ENCODE measurements around the gene BTBD6.

The BTBD6 gene

DNA sequence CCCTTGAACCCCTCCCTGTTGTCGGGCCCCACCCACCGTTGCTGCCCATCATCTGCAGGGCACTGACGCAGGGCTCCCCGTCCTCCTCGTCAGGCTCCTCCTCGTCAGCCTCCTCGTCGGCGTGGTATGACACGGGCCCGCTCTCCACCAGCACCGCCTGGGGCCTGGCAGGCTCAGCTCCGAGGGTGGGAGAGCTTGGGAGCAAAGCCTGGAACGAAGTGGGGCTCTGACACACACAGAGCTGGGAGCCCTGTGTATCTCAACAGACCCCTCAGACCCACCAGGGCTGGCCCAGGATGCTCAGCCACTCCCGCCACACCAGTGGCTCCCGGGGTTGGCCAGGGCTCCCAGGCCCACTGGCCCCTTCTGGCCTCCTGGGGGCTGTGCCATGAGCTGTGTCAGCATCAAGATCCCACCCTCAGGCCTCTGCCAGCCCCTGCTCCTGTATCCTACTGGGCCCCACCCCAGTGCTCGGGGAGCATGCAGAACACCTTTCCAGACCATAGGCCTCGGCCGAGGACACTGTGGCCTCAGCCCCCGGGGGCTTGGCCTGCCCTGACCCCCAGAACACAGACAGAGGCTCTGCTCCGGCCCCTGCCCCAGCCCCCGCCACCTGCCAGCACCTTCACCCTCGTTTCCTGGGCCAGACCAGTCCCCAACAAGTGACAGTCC, 37.1 kb upstream of the BTBD6 start:
- DNase-seq (ENCODE audit: low spot score), result no peak

DNA sequence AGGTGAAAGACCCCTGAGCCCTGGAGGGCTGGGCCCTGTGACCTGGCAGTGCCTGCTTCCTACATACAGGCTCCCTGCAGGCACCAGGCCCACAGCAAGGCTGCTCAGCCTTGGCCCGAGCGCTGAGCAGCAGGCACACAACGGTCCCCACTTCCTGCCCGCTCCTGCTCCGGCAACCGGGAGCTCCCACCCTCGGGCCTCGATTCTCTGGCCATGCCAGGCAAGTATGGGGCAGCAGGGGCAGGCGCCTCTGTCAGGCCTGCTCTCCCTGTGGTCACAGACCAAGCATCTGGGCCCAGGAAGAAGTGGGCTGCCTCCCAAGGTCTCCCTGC, 36.6 kb upstream of the BTBD6 start:
- no peak for DNase-seq (ENCODE audit: low spot score)

DNA sequence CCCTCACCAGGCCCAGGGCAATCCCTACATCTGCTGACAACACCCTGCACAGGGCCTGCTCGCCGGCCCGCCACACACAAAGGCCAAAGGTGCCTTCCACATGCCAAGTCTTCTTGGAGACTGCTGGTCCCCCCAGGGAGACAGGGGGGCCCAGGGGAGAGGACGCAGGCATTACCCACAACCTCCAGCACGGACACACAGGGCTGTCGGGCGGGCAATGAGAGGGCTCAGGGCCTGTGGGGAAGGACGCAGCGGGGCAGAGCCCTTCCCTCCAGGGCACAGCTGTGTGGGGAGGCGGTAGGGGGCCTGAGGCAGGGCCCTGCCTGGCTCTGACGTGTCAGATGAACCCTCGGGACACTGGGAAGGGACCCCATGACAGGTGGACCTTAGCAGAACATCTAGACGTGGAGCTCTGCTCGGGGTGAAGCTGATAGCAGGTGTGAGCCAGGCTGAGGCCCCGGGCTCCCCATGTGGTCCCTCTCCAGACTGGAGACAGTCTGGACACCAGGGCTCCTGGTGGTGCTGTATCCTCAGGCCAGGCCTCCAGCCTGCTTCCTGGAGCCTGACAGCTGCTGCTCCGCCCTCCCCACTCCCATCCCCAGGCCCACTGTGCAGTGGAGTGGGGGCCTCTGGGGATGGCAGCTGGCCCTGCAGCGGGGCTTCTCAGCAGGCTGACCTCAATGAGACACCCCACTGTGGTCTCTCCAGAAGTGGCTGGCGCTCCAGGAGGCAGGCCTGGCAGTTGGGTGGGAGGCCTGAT, 35.6 kb upstream of the BTBD6 start:
- no peak for DNase-seq (ENCODE audit: low spot score)

DNA sequence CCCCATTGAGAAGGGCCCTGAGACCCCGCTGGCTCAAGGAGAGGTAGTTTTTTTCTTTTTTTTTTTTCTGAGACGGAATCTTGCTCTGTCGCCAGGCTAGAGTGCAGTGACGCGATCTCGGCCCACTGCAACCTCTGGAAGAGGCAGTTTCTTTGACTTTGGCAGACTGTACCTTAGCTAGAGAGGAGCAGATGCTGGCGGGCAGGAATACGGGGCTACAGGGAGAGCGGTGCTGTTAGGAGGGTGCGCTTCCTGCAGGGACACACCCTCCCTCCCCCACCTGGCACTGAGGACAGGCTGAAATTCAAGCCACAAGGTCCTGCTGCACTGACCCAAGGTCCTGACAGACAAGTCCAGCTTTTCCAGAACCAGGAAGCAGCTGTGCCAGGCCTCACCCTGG, 35.0 kb upstream of the BTBD6 start:
- DNase-seq (ENCODE audit: low spot score), result no peak

DNA sequence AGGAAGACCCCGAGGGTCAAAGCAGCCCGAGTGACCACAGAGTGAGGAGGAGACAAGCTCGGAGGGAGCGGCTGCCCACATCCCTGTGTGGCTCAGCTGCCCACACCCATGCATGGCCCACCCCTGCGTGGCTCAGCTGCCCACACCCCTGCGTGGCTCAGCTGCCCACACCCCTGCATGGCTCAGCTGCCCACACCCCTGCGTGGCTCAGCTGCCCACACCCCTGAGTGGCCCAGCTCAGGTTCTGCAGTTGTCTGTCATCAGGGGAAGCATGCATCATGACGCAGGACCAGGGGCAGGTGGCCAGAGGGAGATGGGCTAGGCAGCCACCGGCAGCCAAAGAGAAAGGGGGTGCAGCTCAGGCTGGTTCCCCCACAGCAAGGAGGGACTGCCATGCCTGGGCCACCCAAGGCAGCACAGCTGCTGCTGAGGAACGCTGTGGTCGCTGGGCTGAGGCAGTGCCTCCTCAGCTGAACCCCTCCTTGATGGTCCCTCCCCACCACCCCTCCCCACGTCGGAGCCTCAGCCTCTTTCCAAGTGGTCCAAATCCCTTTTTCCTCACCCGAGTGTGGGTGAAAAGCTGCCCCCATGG, 33.9 kb upstream of the BTBD6 start:
- no peak for DNase-seq (ENCODE audit: low spot score)

DNA sequence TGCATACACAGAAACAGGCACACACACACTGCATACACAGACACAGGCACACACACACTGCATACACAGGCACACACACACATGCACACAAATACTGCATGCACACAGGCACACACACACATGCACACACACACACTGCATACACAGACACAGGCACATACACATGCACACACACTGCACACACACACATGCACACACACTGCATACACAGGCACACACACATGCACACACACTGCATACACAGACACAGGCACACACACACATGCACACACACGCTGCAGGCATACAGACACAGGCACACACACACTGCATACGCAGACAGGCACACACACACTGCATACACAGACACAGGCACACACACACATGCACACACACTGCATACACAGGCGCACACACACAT, 32.7 kb upstream of the BTBD6 start:
- DNase-seq (ENCODE audit: low spot score), result no peak

DNA sequence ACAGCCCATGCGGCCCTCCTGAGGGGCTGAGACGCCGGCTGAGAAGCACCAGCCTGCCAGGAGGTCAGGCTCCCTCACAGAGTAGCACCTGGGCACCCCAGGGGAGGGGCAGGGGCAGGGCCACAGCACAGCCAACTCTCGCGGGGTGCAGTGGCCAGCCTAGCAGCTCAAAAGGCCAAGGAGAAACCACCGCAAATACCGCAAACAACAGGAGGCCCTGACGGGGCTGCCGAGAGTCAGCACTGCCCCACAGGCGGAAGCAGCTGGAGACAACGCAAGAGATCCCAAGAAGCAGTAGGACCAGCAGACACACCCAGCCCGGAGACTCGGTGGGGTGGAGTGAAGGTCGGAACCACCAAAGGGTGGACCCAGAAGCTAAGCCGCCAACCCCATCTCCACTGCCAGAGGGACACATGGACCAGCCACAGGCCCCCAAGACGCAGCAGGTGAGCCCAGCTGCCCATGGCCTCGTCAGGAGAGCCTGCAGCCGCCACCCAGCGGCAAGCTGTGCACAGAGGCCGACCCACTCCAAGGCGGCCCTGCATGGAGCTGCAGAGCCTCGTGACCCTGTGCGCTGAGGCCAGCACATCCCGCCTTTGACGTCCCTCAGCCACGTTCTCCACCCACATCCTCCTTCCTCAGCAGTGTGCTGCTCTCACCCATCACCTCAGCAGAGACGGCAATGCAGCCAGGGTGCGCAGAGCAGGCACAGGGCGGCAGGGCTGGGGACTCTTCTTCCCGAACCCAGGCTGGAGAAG, 31.7 kb upstream of the BTBD6 start:
- DNase-seq (ENCODE audit: low spot score), result no peak

DNA sequence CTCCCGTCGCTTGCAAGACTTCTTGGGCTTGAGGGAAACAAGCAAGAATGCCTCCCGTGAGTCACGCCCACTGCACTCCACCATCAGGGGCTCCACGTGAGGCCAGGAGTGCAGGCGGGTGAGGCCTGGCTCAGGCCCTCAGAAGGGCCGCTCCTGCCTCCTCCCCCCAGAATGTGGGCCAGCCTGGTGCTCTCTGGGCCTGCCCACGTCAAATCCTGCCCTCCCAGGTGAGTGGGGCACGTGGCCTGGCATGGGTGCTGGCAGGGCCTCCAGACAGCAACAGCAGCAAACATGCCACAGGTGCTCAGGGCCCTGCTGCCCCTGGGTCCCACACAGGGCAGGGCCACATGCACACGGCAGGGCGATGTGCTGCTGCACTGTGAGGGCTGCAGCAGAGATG, 30.6 kb upstream of the BTBD6 start:
- no peak for DNase-seq (ENCODE audit: low spot score)

DNA sequence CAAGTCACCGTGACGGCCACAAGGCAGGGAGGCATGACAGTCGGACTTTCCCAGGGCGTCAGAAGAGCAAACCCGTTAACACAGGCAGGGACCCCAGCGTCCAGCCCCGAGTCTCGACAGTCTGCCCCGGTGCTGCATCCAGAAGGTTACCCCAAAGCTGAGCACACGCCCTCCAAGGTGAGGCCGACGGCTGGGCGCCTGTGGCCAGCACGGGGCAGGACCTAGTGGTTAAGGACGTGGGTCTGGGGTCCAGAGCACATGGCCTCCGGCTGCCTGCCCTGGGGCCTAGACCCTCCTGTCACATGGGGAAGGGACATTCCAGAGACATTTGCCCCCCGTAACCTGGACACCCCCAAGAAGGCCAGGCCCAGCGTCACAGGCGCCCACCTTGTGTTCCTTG, 29.7 kb upstream of the BTBD6 start:
- DNase-seq (ENCODE audit: low spot score), result no peak

DNA sequence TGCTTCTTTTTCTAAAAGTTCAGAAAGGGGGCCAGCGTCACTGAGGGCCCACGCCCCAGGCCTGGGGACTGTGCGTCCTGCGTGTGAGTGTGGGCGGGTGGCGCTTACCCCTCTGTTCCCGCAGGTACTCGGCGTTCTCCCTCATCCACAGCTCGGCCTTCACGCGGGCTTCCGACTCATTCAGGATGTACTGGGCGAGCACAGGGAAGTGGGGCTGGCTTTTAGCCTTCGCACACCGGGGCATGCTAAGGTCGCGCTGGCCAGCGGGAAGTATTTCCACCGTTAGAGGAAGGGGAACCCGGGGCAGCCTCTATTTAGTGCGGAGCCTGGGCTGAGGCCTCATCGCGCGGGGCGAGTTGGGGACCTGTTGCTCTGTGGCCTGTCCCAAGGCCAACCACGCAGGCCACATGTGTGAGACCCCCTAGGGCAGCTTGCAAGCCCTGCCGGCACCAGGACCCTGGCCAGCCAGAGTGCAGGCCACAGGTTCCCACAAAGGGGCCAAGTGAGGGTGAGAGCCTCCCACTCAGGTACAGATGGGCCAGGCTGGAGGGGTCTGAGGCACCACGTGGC, 29.2 kb upstream of the BTBD6 start:
- DNase-seq (ENCODE audit: low spot score), result no peak

DNA sequence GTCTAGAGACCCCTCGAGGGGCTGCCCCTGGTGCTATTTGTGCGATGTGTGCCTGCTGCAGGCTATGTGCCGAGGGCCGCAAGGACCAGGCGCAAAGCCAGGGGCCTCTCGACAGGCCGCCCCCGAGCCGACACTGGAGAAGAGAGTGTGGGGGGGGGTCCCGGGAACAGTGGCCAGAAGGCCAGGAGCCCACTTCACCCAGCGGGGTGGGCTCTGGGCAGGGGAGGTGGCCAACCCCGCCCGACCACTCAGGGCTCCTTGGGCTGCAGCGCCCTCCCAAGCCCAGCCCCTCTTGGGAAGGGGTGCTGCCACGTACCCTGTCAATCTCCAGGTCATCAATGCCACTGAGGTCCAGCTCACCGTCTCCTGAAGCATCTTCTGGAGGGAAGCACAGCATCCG, 28.6 kb upstream of the BTBD6 start:
- DNase-seq (ENCODE audit: low spot score), result no peak

DNA sequence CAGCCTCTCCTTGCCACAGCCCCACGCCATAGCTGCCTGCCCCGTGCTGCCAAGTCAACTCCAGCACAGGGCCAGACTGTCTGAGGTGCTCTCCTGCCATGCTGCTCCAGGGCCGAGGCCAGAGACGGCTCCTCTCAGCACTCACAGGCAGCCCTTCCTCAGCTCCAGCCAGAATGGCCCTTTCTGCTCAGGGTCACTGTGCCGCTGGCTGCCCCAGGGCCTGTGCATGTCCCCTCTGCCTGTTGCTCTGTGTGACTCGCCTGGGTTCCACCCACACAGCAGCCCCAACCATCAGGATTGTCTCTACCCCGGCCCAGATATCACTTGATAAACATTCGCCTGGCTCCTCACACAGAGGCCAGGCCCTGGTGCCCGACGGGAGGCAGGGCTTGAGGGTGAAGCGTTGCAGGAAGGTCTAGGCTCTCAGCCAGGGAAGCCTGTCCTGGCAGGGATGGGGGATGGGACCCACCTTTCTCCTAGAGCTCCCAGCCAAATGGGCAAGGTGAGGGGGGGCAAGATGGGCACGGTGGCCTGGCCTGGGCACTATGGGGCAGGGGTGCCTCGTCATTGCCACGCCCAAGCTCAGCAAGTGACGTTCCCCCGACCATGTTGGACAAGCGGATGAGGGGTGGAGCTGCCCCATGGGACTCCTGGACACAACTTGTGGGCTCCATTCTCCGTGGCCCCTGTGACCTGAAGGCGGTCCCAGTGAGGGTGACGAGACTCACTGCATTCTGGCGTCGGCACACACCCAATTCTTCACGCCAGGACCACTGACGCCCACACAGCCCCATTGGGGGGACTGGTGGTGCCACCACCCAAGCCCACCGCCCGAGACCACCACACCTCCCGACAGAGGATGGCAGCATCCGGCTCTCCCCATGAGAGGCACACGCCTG, 27.4 kb upstream of the BTBD6 start:
- no peak for DNase-seq (ENCODE audit: low spot score)

DNA sequence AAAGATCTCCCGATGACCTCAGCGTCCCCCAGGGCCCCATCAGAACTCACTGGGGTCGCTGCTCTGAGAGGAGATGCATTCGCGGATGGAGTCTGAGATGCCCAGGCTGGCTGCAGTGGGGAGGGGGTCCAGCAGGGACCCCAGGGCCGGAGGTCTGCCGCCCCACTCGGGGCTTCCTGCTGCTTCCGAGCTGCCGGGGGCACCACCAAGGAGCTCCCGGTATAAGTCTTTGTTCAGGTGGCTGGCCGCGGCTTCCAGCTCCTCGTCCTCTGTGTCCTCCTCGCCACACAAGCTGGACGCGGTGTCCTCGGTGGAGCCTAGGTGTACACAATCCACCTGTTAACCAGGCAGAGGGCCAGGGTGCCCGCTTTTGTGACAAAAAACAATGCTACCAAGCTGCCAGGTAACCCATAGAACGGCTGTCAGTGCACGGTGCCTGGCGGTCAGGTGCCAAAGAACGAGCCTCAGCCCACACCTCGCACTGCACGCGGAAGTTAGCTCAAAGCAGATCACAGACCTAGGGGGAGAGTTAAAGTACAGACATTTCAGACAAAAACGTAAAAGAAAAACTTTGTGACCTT, 26.6 kb upstream of the BTBD6 start:
- DNase-seq (ENCODE audit: low spot score), result no peak

DNA sequence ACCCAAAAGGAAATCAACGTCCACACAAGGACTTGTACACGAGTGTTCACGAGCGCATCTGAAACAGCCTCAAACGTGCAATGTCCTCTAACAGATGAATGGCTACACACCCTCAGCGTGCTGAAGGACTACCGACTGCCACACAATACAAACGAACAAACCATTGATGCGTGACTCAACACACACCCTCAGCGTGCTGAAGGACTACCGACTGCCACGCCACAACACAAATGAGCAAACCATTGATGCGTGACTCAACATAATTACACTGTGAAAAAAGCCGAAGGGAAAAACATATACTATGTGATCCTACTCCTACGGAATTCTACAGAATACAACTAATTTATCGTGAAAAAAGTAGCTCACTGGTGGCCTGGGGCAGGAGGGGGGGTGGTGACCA, 25.1 kb upstream of the BTBD6 start:
- no peak for DNase-seq (ENCODE audit: low spot score)

DNA sequence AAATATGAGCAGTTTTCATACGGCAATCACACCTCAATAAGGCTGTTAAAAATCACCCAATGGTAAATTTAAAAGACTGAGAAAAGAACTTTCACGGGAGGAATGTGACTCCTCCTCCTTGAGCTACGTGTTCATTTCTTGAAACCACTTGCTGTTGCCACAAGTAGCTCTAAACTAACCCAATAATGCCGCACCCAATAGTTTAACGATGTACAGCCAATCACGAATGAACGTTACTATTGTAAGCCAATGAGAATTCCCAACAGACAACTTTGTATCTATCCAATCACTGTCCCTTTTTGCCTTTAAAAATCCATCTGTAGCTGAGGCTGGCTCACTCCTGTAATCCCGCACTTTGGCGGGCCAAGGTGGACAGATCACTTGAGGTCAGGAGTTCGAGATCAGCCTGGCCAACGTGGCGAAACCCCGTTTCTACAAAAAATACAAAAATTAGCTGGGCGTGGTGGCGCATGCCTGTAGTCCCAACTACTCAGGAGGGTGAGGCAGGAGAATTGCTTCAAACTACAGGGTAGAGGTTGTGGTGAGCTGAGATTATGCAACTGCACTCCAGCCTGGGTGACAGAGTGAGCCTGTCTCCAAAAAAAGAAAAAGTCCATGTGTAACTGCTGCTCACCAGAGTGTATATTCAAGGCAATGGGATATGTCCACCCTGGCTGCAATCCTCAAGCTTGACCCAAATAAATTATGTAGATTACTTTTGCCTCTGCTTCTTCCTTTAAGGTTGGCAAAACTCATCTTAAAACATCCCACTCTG, 24.4 kb upstream of the BTBD6 start:
- DNase-seq (ENCODE audit: low spot score), result no peak

DNA sequence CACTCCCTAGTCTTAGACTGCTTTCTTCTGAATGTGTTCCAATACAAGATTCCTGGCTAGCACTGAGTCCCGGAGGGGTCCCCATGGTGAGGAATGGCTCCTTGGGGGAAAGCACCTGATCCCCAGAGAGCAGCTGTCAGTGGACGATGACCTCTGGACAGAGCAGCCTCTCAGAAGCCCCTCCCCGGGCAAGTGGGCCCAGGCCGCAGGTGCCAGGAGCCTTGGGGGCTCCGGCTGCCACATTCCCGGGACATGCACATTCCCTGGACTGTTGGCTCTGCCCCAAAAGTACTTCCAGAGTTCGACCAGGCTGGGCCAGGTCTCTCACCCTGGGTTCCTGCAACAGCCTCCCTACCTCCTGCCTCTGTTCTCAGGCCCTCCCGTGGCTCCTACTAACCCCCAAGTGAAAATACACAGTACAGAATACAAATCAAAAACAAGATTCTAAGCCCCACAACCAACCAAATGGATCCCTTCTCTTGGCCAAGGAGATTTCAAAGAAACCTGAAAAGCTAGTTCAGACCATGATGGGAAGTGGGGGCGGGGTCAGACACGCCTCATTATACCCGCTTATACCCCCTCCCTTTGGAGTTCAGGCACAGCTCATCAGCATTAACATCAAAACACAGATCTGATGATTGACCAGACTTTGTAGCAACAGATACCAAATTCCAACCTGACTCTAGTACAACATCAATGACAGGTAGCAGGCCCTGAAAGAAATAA, 23.3 kb upstream of the BTBD6 start:
- DNase-seq (ENCODE audit: low spot score), result no peak

DNA sequence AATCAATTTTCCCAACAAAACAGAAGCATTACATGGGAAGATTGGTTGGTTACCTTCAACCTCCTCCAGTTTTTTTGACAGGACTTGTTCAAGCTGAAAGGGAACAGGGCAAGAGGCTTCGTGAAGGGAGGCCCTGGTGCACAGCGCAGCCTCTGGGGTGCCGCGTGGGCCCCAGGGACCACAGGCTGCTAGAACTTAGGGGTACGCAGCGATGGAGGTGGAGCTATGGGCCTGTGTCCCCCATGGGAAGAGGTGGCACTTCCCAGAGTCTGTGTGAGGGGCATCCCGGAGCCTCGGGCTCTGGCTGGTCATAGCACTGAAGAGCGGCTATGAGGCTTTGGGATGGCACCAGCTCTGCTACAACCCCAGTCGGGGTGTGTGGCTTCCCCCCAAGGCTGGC, 22.1 kb upstream of the BTBD6 start:
- DNase-seq (ENCODE audit: low spot score), result no peak

DNA sequence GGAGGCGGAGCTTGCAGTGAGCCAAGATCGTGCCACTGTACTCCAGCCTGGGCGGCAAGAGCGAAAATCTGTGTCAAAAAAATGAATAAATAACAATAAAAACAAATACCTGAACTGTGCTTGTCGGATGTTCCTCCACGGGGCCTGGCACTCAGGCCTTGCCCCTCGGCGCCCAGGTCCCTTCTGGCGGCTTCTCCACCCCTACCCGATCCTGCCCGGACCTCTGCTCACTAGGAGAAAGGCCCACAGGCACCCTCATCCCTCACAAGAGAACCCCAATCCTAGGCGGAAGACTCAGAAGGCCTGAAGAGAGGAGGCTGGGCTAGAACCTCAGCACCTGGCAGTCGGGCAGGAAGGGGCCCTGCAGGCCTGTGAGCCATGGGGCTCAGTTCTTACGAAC, 21.0 kb upstream of the BTBD6 start:
- no peak for DNase-seq (ENCODE audit: low spot score)

DNA sequence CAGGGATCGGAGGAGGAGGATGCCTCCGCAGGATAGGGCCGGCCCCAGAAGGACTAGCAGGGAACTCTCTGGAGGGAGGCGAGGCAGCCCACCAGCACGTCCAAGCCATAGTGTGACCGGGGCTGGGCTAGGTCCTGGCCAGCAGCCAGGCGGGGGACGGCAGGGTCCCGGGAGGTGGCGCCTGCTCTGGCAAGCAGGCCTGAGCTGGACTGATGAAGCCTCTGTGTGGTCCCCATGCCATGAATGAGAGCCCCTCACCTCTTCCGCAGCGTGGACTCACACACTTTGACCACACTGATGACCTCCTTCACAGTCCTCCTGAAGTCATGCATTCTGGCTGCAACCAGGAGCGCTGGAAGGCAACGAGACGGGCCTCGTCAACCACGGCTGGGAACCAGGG, 19.8 kb upstream of the BTBD6 start:
- DNase-seq (ENCODE audit: low spot score), result no peak
